ENCODE measurements around the gene GDPD3.

Gene GDPD3

GRCh38 chr16:30143347-30143702 lies 30.0 kb upstream of the GDPD3 start:
- H3K27ac ChIP-seq: no peak overlapping the region
- TF ChIP-seq CTCF (IDR thresholded peaks at IDR 0.05): no peak
- no peak for DNase-seq
- H3K9me3 ChIP-seq: no peaks in the 10 kb centered on the region
- peaks cover 0 to 2% of the 10 kb centered on the region in 2 donors for H3K27me3 ChIP-seq
- no peak overlapping the region for H3K4me3 ChIP-seq
- intact Hi-C loops (cut with DNase I; ENCODE audit: low total_unique reads): no loop called here
- no peaks in the 10 kb centered on the region for H3K36me3 ChIP-seq
- H3K4me1 ChIP-seq: no peaks in the 10 kb centered on the region

GRCh38 chr16:30142672-30143346 lies 29.5 kb upstream of the GDPD3 start:
- TF ChIP-seq CTCF (IDR thresholded peaks at IDR 0.05): no peak
- no peaks in the 10 kb centered on the region for H3K36me3 ChIP-seq
- H3K4me3 ChIP-seq: no peak overlapping the region
- H3K27me3 ChIP-seq: peaks cover 0 to 2% of the 10 kb centered on the region in 2 donors
- H3K27ac ChIP-seq: no peak overlapping the region
- DNase-seq: no peak
- intact Hi-C loops (cut with DNase I; ENCODE audit: low total_unique reads): no loop called here
- H3K9me3 ChIP-seq: no peaks in the 10 kb centered on the region
- H3K4me1 ChIP-seq: no peaks in the 10 kb centered on the region

GRCh38 chr16:30141750-30142149 lies 28.4 kb upstream of the GDPD3 start:
- intact Hi-C loops (cut with DNase I; ENCODE audit: low total_unique reads): no loop called here
- H3K9me3 ChIP-seq: no peaks in the 10 kb centered on the region
- no peak overlapping the region for H3K27ac ChIP-seq
- DNase-seq: no peak
- no peaks in the 10 kb centered on the region for H3K36me3 ChIP-seq
- H3K4me3 ChIP-seq: no peak overlapping the region
- H3K4me1 ChIP-seq: no peaks in the 10 kb centered on the region
- peaks cover 0 to 2% of the 10 kb centered on the region in 2 donors for H3K27me3 ChIP-seq
- no peak for TF ChIP-seq CTCF (IDR thresholded peaks at IDR 0.05)

- Histone ChIP-seq H3K36me3 (no peaks in the 10 kb centered on the region), H3K27ac (no peak overlapping the region), H3K9me3 (no peaks in the 10 kb centered on the region), H3K27me3 (peaks cover 0 to 2% of the 10 kb centered on the region in 2 donors), H3K4me1 (no peaks in the 10 kb centered on the region), H3K4me3 (no peak overlapping the region)
- TF ChIP-seq CTCF (IDR thresholded peaks at IDR 0.05): no peak
- no peak for DNase-seq
- intact Hi-C loops (cut with DNase I; ENCODE audit: low total_unique reads): no loop called here
Observed at GRCh38 chr16:30139583-30140481, 26.5 kb upstream of the GDPD3 start.

GRCh38 chr16:30137897-30138296 lies 24.6 kb upstream of the GDPD3 start:
- DNase-seq: no peak
- no peak overlapping the region for H3K4me3 ChIP-seq
- peaks cover 0 to 2% of the 10 kb centered on the region in 2 donors for H3K27me3 ChIP-seq
- H3K27ac ChIP-seq: no peak overlapping the region
- no peak for TF ChIP-seq CTCF (IDR thresholded peaks at IDR 0.05)
- no peaks in the 10 kb centered on the region for H3K9me3 ChIP-seq
- H3K4me1 ChIP-seq: no peaks in the 10 kb centered on the region
- intact Hi-C loops (cut with DNase I; ENCODE audit: low total_unique reads): no loop called here
- no peaks in the 10 kb centered on the region for H3K36me3 ChIP-seq
